HFFc6 (cell line): ENCODE data around the gene NOX5. TPM values are rescaled to one million over a fixed set of nuclear protein-coding genes. Genes with fewer than 3 reads are reported as not detected.

ENCODE experiments used
- DNase-seq: peaks from one replicate; pipeline ENCODE4 v3.0.0-alpha.2; 2018
- H3K27ac Mint-ChIP-seq: 2 replicates; pipeline ENCODE4 v1.8.0; 2020; ENCODE audit warnings: mild to moderate bottlenecking, mixed read lengths
- H3K27me3 Mint-ChIP-seq: 2 replicates; pipeline ENCODE4 v1.8.0; 2021; ENCODE audit warnings: mild to moderate bottlenecking, moderate library complexity, mixed read lengths; ENCODE audit not compliant: insufficient read depth
- H3K36me3 Mint-ChIP-seq: 2 replicates; pipeline ENCODE4 v1.8.0; 2021; ENCODE audit warnings: low read depth, mixed read lengths
- H3K4me1 Mint-ChIP-seq: 2 replicates; pipeline ENCODE4 v1.8.0; 2020; ENCODE audit warnings: low read depth, mixed read lengths
- H3K4me3 Mint-ChIP-seq: 2 replicates; pipeline ENCODE4 v1.8.0; 2020; ENCODE audit warnings: mild to moderate bottlenecking, moderate library complexity, mixed read lengths
- H3K9me3 Mint-ChIP-seq: 2 replicates; pipeline ENCODE4 v1.8.0; 2020; ENCODE audit warnings: mild to moderate bottlenecking, mixed read lengths
- total RNA-seq, 6 experiments: library from RNA; stranded (reverse); fragmentation: NEBNext Ultra II Directional; extraction: Animal tissue kit (Norgen Biotek cat#: 25700); gene quantifications; 2 replicates in 1 of 6; 3 replicates in 5 of 6; pipeline ENCODE4 v1.2.3, GENCODE V29; 2021
- TF ChIP-seq, protein P1 (sequence below): fragments of 200-600 bp; sonication (generic); IDR thresholded peaks from 2 replicates; pipeline ENCODE4 v1.5.0; 2021; ENCODE audit warnings: antibody characterized with exemption, mild to moderate bottlenecking

Gene NOX5
- total RNA-seq, 6 experiments from 2014 or later: 0.19 to 0.77 (median 0.64) TPM

DNA sequence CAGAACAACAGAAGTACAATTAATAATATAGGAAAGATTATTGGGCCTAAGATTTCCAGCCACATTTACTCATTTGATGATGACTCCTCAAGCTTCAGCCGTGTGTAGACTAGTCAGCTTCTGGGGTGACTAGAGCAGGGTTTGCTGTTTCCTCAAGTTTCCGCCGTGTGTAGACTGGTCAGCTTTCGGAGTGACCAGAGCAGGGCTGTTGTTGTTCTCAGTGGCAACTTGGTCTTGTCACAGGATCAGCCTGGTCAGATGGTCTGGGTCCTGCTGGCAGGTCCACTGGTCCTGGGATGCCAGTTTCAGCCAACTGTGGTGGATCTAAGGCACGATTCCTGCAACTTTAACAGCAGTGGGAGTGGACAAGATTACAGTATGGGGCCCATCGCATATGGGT lies 21.8 kb upstream of the NOX5 start:
- 0 out of 2 replicates have a peak, but pooled peaks cover 6% of the 10 kb centered on the region for H3K36me3 Mint-ChIP-seq
- H3K9me3 Mint-ChIP-seq: no peaks in the 10 kb centered on the region
- H3K4me1 Mint-ChIP-seq: peaks cover 31% of the 10 kb centered on the region
- H3K27me3 Mint-ChIP-seq: peaks cover 2% of the 10 kb centered on the region
- no peak overlapping the region for H3K27ac Mint-ChIP-seq
- TF ChIP-seq, protein P1, sequence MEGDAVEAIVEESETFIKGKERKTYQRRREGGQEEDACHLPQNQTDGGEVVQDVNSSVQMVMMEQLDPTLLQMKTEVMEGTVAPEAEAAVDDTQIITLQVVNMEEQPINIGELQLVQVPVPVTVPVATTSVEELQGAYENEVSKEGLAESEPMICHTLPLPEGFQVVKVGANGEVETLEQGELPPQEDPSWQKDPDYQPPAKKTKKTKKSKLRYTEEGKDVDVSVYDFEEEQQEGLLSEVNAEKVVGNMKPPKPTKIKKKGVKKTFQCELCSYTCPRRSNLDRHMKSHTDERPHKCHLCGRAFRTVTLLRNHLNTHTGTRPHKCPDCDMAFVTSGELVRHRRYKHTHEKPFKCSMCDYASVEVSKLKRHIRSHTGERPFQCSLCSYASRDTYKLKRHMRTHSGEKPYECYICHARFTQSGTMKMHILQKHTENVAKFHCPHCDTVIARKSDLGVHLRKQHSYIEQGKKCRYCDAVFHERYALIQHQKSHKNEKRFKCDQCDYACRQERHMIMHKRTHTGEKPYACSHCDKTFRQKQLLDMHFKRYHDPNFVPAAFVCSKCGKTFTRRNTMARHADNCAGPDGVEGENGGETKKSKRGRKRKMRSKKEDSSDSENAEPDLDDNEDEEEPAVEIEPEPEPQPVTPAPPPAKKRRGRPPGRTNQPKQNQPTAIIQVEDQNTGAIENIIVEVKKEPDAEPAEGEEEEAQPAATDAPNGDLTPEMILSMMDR: no peak
- DNase-seq: no peak
- no peak overlapping the region for H3K4me3 Mint-ChIP-seq

DNA sequence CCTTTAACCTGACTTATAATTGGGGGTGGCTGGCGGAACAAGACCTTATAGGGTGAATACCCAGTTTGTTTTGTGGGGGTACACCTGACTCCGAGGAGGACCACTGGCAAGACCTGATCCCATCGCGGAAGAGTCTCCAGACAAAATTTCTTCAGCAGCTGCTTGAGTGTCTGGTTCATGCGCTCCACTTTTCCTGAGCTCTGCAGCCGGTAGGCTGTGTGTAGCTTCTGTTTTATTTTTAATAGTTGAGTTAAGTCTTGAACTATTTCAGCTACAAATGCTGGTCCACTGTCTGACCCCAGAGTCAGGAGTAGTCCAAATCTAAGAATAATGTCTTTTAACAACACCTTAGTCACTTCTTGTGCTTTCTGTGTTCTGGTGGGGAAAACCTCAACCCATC lies 21.2 kb upstream of the NOX5 start:
- Mint-ChIP-seq H3K27me3 (peaks cover 2% of the 10 kb centered on the region), H3K4me1 (peaks cover 31% of the 10 kb centered on the region), H3K27ac (no peak overlapping the region), H3K4me3 (no peak overlapping the region), H3K36me3 (0 out of 2 replicates have a peak, but pooled peaks cover 6% of the 10 kb centered on the region), H3K9me3 (no peaks in the 10 kb centered on the region)
- TF ChIP-seq, protein P1: no peak
- DNase-seq: no peak

DNA sequence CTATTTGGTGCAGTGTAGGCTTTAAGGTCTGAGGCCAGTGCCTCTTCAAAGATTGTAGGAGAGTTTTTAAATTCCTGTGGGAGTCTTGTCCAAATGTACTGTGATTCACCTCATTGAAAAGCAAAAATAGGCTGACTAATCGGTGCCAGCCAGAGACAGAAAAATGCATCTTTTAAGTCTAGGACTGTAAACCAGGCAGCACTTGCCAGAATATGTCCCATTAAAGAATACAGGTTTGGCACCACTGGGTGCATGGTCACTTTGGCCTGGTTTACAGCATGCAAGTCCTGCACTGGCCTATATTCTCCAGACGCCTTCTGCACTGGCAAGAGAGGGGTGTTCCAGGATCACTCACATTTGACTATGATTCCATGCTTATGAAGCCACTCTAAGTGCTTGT lies 20.3 kb upstream of the NOX5 start:
- Mint-ChIP-seq H3K4me3 (no peak overlapping the region; the same call in 1 of the 2 replicates), H3K27ac (peak overlapping the region; percentile 53), H3K4me1 (peaks cover 31% of the 10 kb centered on the region), H3K27me3 (peaks cover 2% of the 10 kb centered on the region), H3K36me3 (no peaks in the 10 kb centered on the region), H3K9me3 (no peaks in the 10 kb centered on the region)
- DNase-seq: peak; percentile 76
- TF ChIP-seq, protein P1: no peak

DNA sequence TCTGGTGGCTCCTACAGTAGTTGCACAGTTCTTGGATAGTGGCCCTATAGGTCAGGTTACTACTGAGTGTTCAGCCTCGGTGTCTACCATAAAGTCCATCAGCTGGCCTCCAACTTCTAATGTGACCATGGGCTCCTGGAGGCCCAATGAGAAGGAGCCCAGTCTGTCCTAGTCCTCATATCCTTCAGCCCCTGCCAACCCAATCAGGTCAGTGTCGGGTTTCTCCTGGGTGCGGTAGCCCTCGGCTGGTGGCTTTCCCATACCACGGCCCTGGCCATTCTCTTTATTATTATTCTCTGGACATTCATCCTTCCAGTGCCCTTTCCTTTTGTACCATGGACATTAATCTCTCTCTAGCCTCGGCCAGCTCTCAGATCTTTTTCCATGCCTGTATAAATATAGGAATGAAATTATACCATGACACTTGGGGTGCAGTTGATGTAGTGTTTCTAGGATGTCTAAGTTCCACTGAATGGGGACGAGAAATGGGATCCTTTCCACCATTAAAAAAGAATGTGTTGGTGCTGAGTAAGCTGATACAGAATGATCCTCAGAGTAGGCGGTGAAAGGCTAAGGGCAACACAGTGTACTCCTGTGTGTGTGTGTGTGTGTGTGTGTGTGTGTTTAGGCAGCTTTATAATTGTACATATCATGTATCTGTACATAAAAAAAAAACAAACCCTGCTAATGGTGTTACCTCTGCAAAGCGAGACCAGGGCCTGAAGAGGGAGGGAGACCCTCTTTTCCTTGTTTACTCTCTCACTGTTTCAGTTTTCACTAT lies 19.3 kb upstream of the NOX5 start:
- peaks cover 31% of the 10 kb centered on the region for H3K4me1 Mint-ChIP-seq
- peaks cover 3% of the 10 kb centered on the region for H3K27me3 Mint-ChIP-seq
- H3K27ac Mint-ChIP-seq: no peak overlapping the region
- no peak overlapping the region for H3K4me3 Mint-ChIP-seq
- DNase-seq: no peak
- TF ChIP-seq, protein P1: no peak
- H3K9me3 Mint-ChIP-seq: no peaks in the 10 kb centered on the region
- no peaks in the 10 kb centered on the region for H3K36me3 Mint-ChIP-seq

DNA sequence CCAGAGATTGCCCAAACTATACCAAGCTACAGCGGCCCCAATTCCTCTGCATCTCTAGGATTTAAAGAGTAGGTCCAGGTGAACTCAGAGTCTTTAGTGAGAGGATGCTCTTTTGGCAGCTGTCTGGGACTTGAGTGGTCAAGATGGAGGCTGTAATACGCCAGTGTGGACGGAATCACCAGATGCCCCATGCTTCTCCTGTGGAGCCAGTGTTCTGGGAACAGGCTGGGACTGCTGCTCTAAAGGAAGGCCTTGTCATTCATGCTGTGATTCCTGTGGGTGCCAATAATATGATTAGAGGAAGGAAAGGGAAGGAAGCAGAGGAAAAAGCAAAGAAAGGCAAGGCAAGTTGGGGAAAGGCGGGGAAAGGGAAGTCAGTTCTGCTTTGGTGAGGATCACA lies 17.4 kb upstream of the NOX5 start:
- Mint-ChIP-seq H3K9me3 (no peaks in the 10 kb centered on the region), H3K27ac (no peak overlapping the region), H3K27me3 (peaks cover 22% of the 10 kb centered on the region), H3K36me3 (no peaks in the 10 kb centered on the region), H3K4me3 (no peak overlapping the region), H3K4me1 (peaks cover 36% of the 10 kb centered on the region)
- TF ChIP-seq, protein P1: no peak
- no peak for DNase-seq
